ENCODE measurements around the gene CEMIP2.
"Not testable (repeated sequence)": the region's sequence is repeated elsewhere in the genome, so short reads cannot be mapped to it uniquely, and the experiment has no call there.

The CEMIP2 gene

DNA sequence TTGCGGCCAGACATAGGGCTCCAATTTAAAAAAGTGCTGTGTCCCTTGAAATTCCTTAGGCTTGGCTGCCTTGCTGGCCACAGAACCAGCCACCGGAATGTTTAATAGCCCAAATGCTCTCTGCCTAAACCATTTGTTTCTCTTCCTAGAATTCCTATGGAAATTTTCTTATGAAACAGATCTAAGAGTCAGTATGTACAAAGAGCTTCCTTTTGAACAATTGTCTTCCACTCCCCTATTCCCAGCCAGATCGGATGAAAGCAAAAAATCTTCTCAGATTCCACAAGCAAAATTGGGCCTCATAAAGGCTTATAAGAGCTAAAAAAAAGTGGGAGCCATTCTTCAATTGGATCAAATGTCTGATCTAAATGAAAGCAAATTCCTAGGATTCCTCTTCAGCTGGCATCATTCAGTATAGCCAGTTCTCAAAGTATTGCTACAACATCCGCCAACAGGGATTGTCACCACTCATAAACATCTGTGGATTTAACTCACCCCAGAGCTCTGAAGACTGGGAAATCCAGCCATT, 104.3 kb downstream of the CEMIP2 start:
- H2AK5ac ChIP-seq (ENCODE audit: low read length): no peak overlapping the region
- H2BK5ac ChIP-seq (ENCODE audit: low read length): no peak overlapping the region
- no peak overlapping the region for H4K8ac ChIP-seq (ENCODE audit: low read depth, low read length)
- H3K79me2 ChIP-seq (ENCODE audit: control insufficient read depth, insufficient read depth, low read length): no peaks in the 10 kb centered on the region
- no CpG with 5 or more reads among the region's 4 CpGs for WGBS (ENCODE audit: extremely low coverage, insufficient coverage, low lambda C conversion rate)
- DNase-seq: peak; percentile 44
- no peak overlapping the region for H3K27ac ChIP-seq (ENCODE audit: low read depth, low read length)
- H3K4me1 ChIP-seq (ENCODE audit: control insufficient read depth, low read depth, low read length): peaks cover 3% of the 10 kb centered on the region
- H3K4ac ChIP-seq (ENCODE audit: low read depth, low read length): no peak overlapping the region
- no peak overlapping the region for H4K5ac ChIP-seq (ENCODE audit: low read length)
- H2BK15ac ChIP-seq (replicated peaks; ENCODE audit: low read depth): no peak overlapping the region
- no peak overlapping the region for H3K9ac ChIP-seq (ENCODE audit: low read length)
- no peaks in the 10 kb centered on the region for H3K79me1 ChIP-seq (ENCODE audit: low read length)
- no peak overlapping the region for H3K18ac ChIP-seq (ENCODE audit: low read length)
- no peak overlapping the region for H3K4me3 ChIP-seq (ENCODE audit: low read length)
- no peak overlapping the region for H3K56ac ChIP-seq (ENCODE audit: low read length)
- H3K4me2 ChIP-seq (ENCODE audit: low read length): no peak overlapping the region
- no peak overlapping the region for H3K23ac ChIP-seq (ENCODE audit: low read length)
- no peak overlapping the region for H2BK120ac ChIP-seq (ENCODE audit: low read depth, low read length)
- no peaks in the 10 kb centered on the region for H3K27me3 ChIP-seq (ENCODE audit: insufficient read depth, low read length, poor library complexity)
- no peaks in the 10 kb centered on the region for H3K36me3 ChIP-seq (ENCODE audit: control insufficient read depth, insufficient read depth, low read length)

DNA sequence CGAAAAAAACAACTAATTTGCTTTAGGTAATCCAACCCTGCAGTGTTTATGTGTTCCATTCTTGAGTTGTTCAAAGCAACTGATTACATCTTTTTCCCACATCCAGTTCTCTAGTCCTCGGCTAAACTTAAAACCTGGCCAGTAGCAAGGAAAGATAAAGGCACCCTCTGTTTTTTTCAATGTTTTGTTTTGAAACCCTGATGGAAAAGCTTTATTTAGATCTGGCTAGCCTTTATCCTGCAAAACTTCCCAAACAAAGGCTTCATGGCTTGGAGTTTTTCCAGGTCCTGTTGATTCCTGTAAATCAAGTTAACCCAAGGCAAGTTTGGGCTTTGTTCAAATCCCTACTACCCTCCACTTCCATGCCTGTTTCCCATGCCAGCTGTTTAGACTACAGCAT, 105.1 kb downstream of the CEMIP2 start:
- no peak for DNase-seq
- H3K4me3 ChIP-seq (ENCODE audit: low read length): no peak overlapping the region

DNA sequence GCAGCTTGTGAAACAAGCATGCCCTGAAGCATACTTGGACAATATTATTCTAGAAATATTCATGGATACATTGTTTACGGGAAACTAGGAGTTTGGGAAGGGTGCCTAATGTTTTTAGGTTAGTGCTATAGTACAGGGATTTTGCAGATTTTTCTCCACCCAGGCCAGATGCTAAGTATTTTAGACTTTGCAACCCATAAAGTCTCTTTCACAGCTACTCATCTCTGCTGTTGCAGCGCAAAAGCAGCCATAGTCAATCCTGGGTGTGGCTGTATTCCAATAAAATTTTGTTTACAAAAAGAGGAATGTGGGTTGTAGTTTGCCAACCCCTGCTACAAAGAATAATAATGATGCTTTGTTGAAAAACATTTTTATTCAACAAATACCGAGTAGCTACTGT, 106.2 kb downstream of the CEMIP2 start:
- Histone ChIP-seq H3K79me2 (ENCODE audit: control insufficient read depth, insufficient read depth, low read length) (no peaks in the 10 kb centered on the region), H3K9ac (ENCODE audit: low read length) (no peak overlapping the region), H3K27ac (ENCODE audit: low read depth, low read length) (no peak overlapping the region), H3K4ac (ENCODE audit: low read depth, low read length) (no peak overlapping the region), H3K79me1 (ENCODE audit: low read length) (no peaks in the 10 kb centered on the region), H4K8ac (ENCODE audit: low read depth, low read length) (no peak overlapping the region), H2BK15ac (replicated peaks; ENCODE audit: low read depth) (no peak overlapping the region), H3K23ac (ENCODE audit: low read length) (no peak overlapping the region), H3K36me3 (ENCODE audit: control insufficient read depth, insufficient read depth, low read length) (no peaks in the 10 kb centered on the region), H3K18ac (ENCODE audit: low read length) (no peak overlapping the region), H2BK120ac (ENCODE audit: low read depth, low read length) (no peak overlapping the region), H3K27me3 (ENCODE audit: insufficient read depth, low read length, poor library complexity) (no peaks in the 10 kb centered on the region), H3K56ac (ENCODE audit: low read length) (no peak overlapping the region), H4K5ac (ENCODE audit: low read length) (no peak overlapping the region), H3K4me3 (ENCODE audit: low read length) (no peak overlapping the region), H2BK5ac (ENCODE audit: low read length) (no peak overlapping the region), H3K4me2 (ENCODE audit: low read length) (no peak overlapping the region), H2AK5ac (ENCODE audit: low read length) (no peak overlapping the region), H3K4me1 (ENCODE audit: control insufficient read depth, low read depth, low read length) (peaks cover 3% of the 10 kb centered on the region)
- no CpG with 5 or more reads among the region's 3 CpGs for WGBS (ENCODE audit: extremely low coverage, insufficient coverage, low lambda C conversion rate)
- no peak for DNase-seq

More for the DNA sequence above, 105.1 kb downstream of the CEMIP2 start:
- no peaks in the 10 kb centered on the region for H3K79me2 ChIP-seq (ENCODE audit: control insufficient read depth, insufficient read depth, low read length)
- no peaks in the 10 kb centered on the region for H3K27me3 ChIP-seq (ENCODE audit: insufficient read depth, low read length, poor library complexity)
- no peaks in the 10 kb centered on the region for H3K79me1 ChIP-seq (ENCODE audit: low read length)
- no peak overlapping the region for H2BK120ac ChIP-seq (ENCODE audit: low read depth, low read length)
- H3K9ac ChIP-seq (ENCODE audit: low read length): no peak overlapping the region
- H4K8ac ChIP-seq (ENCODE audit: low read depth, low read length): no peak overlapping the region
- H3K27ac ChIP-seq (ENCODE audit: low read depth, low read length): no peak overlapping the region
- H3K18ac ChIP-seq (ENCODE audit: low read length): no peak overlapping the region
- no peak overlapping the region for H3K4ac ChIP-seq (ENCODE audit: low read depth, low read length)
- H2AK5ac ChIP-seq (ENCODE audit: low read length): no peak overlapping the region
- no peak overlapping the region for H3K23ac ChIP-seq (ENCODE audit: low read length)
- no peak overlapping the region for H2BK15ac ChIP-seq (replicated peaks; ENCODE audit: low read depth)
- H4K5ac ChIP-seq (ENCODE audit: low read length): no peak overlapping the region
- no peaks in the 10 kb centered on the region for H3K36me3 ChIP-seq (ENCODE audit: control insufficient read depth, insufficient read depth, low read length)
- WGBS (ENCODE audit: extremely low coverage, insufficient coverage, low lambda C conversion rate): no CpG with 5 or more reads among the region's 2 CpGs
- no peak overlapping the region for H2BK5ac ChIP-seq (ENCODE audit: low read length)
- no peak overlapping the region for H3K56ac ChIP-seq (ENCODE audit: low read length)
- H3K4me2 ChIP-seq (ENCODE audit: low read length): no peak overlapping the region
- peaks cover 3% of the 10 kb centered on the region for H3K4me1 ChIP-seq (ENCODE audit: control insufficient read depth, low read depth, low read length)

DNA sequence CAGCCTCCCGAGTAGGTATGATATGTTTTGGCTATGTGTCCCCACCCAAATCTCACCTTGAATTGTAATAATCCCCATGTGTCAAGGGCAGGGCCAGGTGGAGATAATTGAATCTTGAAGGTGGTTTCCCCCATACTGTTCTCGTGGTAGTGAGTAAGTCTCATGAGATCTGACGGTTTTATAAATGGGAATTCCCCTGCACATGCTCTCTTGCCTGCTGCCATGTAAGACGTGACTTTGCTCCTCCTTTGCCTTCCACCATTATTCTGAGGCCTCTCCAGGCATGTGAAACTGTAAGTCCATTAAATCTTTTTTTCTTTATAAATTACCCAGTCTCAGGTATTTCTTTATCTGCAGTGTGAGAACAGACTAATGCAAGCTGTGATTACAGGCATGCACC, 111.0 kb downstream of the CEMIP2 start:
- not testable (repeated sequence) for H3K27ac ChIP-seq (ENCODE audit: low read depth, low read length); H3K9ac ChIP-seq (ENCODE audit: low read length); H3K56ac ChIP-seq (ENCODE audit: low read length); H3K18ac ChIP-seq (ENCODE audit: low read length); H2AK5ac ChIP-seq (ENCODE audit: low read length); H2BK15ac ChIP-seq (replicated peaks; ENCODE audit: low read depth); H3K27me3 ChIP-seq (ENCODE audit: insufficient read depth, low read length, poor library complexity); DNase-seq; H4K8ac ChIP-seq (ENCODE audit: low read depth, low read length); H3K36me3 ChIP-seq (ENCODE audit: control insufficient read depth, insufficient read depth, low read length); H3K23ac ChIP-seq (ENCODE audit: low read length); H3K79me2 ChIP-seq (ENCODE audit: control insufficient read depth, insufficient read depth, low read length); H4K5ac ChIP-seq (ENCODE audit: low read length); H2BK120ac ChIP-seq (ENCODE audit: low read depth, low read length); H3K4ac ChIP-seq (ENCODE audit: low read depth, low read length); H3K4me3 ChIP-seq (ENCODE audit: low read length); H3K4me1 ChIP-seq (ENCODE audit: control insufficient read depth, low read depth, low read length); H3K4me2 ChIP-seq (ENCODE audit: low read length); H3K79me1 ChIP-seq (ENCODE audit: low read length); H2BK5ac ChIP-seq (ENCODE audit: low read length)
- no CpG with 5 or more reads among the region's 4 CpGs for whole genome bisulfite sequencing (ENCODE audit: extremely low coverage, insufficient coverage, low lambda C conversion rate)

DNA sequence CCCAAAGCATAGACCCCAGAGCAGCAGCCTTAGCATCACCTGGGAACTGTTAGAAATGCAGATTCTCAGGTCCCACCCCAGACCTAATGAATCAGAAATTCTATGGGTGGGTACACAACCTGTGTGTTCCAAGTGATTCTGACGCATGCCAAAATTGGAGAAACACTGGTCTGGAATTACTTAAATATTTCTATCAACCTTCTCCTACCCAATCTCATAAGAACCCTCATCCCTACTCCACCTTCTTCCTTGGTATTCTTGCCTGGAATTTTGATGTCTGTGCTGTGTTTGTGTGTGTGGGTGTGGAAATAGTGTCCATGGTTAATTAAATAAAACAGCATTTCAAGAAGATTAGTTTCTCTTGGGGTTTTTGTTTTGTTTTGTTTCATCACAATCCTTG, 111.8 kb downstream of the CEMIP2 start:
- no peak overlapping the region for H2BK120ac ChIP-seq (ENCODE audit: low read depth, low read length)
- no peaks in the 10 kb centered on the region for H3K79me1 ChIP-seq (ENCODE audit: low read length)
- no peaks in the 10 kb centered on the region for H3K36me3 ChIP-seq (ENCODE audit: control insufficient read depth, insufficient read depth, low read length)
- H3K23ac ChIP-seq (ENCODE audit: low read length): no peak overlapping the region
- no peak overlapping the region for H3K4ac ChIP-seq (ENCODE audit: low read depth, low read length)
- no peak overlapping the region for H2BK15ac ChIP-seq (replicated peaks; ENCODE audit: low read depth)
- H3K79me2 ChIP-seq (ENCODE audit: control insufficient read depth, insufficient read depth, low read length): no peaks in the 10 kb centered on the region
- no peak overlapping the region for H4K5ac ChIP-seq (ENCODE audit: low read length)
- H3K4me3 ChIP-seq (ENCODE audit: low read length): no peak overlapping the region
- no peak overlapping the region for H3K4me2 ChIP-seq (ENCODE audit: low read length)
- no peak overlapping the region for H3K27ac ChIP-seq (ENCODE audit: low read depth, low read length)
- H3K4me1 ChIP-seq (ENCODE audit: control insufficient read depth, low read depth, low read length): no peaks in the 10 kb centered on the region
- no peak overlapping the region for H3K56ac ChIP-seq (ENCODE audit: low read length)
- no peak overlapping the region for H3K18ac ChIP-seq (ENCODE audit: low read length)
- DNase-seq: no peak
- no peak overlapping the region for H3K9ac ChIP-seq (ENCODE audit: low read length)
- no CpG with 5 or more reads among the region's 1 CpG for WGBS (ENCODE audit: extremely low coverage, insufficient coverage, low lambda C conversion rate)
- no peak overlapping the region for H4K8ac ChIP-seq (ENCODE audit: low read depth, low read length)
- no peaks in the 10 kb centered on the region for H3K27me3 ChIP-seq (ENCODE audit: insufficient read depth, low read length, poor library complexity)
- no peak overlapping the region for H2AK5ac ChIP-seq (ENCODE audit: low read length)
- no peak overlapping the region for H2BK5ac ChIP-seq (ENCODE audit: low read length)

DNA sequence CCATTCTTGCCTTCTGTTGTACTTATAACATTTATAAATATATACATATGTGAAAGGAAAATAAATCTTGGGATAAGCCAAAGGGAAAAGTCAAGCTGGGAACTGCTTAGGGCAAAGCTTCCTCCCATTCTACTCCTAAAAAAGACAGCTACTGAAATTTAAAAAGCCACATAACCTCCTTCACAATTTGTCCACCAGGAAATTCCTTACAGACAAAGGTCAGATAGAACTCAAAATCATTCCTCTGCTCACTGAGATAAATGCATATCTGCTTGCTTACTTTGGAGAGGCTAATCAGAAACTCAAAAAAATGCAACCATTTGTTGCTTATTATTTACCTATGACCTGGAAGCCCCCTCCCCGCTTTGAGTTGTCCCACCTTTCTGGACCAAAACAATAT, 112.5 kb downstream of the CEMIP2 start:
- H2BK120ac ChIP-seq (ENCODE audit: low read depth, low read length): no peak overlapping the region
- no peak overlapping the region for H3K4ac ChIP-seq (ENCODE audit: low read depth, low read length)
- no peaks in the 10 kb centered on the region for H3K36me3 ChIP-seq (ENCODE audit: control insufficient read depth, insufficient read depth, low read length)
- no peak overlapping the region for H3K9ac ChIP-seq (ENCODE audit: low read length)
- H3K23ac ChIP-seq (ENCODE audit: low read length): no peak overlapping the region
- no peak overlapping the region for H4K5ac ChIP-seq (ENCODE audit: low read length)
- no peak overlapping the region for H2BK15ac ChIP-seq (replicated peaks; ENCODE audit: low read depth)
- H2AK5ac ChIP-seq (ENCODE audit: low read length): no peak overlapping the region
- H3K27me3 ChIP-seq (ENCODE audit: insufficient read depth, low read length, poor library complexity): no peaks in the 10 kb centered on the region
- H3K56ac ChIP-seq (ENCODE audit: low read length): no peak overlapping the region
- no peak for DNase-seq
- WGBS (ENCODE audit: extremely low coverage, insufficient coverage, low lambda C conversion rate): no CpG with 5 or more reads among the region's 1 CpG
- no peaks in the 10 kb centered on the region for H3K79me1 ChIP-seq (ENCODE audit: low read length)
- no peak overlapping the region for H4K8ac ChIP-seq (ENCODE audit: low read depth, low read length)
- H3K4me2 ChIP-seq (ENCODE audit: low read length): no peak overlapping the region
- H3K18ac ChIP-seq (ENCODE audit: low read length): no peak overlapping the region
- no peak overlapping the region for H3K27ac ChIP-seq (ENCODE audit: low read depth, low read length)
- no peak overlapping the region for H2BK5ac ChIP-seq (ENCODE audit: low read length)
- H3K4me1 ChIP-seq (ENCODE audit: control insufficient read depth, low read depth, low read length): no peaks in the 10 kb centered on the region
- no peak overlapping the region for H3K4me3 ChIP-seq (ENCODE audit: low read length)
- no peaks in the 10 kb centered on the region for H3K79me2 ChIP-seq (ENCODE audit: control insufficient read depth, insufficient read depth, low read length)
